Activated naive CD4-positive, alpha-beta T cell treated with anti-CD3 and anti-CD28 coated beads, Interleukin-2, amount 50 U/mL, for 24 hours (primary cell): ENCODE data around the gene IL17F.
"Not testable (repeated sequence)": the region's sequence is repeated elsewhere in the genome, so short reads cannot be mapped to it uniquely, and the experiment has no call there.

ENCODE experiments used
- H3K27ac Mint-ChIP-seq: one replicate; pipeline ENCODE4 v1.8.0; 2021; ENCODE audit warnings: mild to moderate bottlenecking, mixed read lengths
- H3K27me3 Mint-ChIP-seq: one replicate; pipeline ENCODE4 v1.8.0; 2021; ENCODE audit warnings: mixed read lengths
- H3K36me3 Mint-ChIP-seq: one replicate; pipeline ENCODE4 v1.8.0; 2021; ENCODE audit warnings: mixed read lengths
- H3K4me1 Mint-ChIP-seq: one replicate; pipeline ENCODE4 v1.8.0; 2021; ENCODE audit warnings: mixed read lengths
- H3K4me3 Mint-ChIP-seq: one replicate; pipeline ENCODE4 v1.8.0; 2021; ENCODE audit warnings: mild to moderate bottlenecking, mixed read lengths
- H3K9me3 Mint-ChIP-seq: one replicate; pipeline ENCODE4 v1.8.0; 2021; ENCODE audit warnings: mixed read lengths

IL17F gene

DNA sequence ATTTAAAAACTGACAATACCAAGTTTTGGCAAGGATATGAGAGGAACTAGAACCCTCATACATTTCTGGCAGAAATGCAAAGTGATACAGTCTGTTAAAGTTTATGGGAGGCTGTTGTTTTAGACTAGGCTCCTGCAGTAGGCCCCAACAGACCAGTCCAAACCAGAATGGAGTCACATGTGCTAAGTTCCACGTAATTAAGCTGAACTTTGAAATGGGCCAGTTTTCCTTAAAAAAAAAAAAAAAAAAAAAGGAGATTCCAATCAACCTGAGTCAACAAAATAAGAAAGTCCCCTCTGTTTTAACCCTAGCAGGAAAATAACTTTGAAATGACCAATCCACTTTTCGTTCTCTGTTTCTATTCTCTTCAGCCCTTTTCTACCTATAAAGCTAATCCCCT, 26.5 kb downstream of the IL17F start:
- no peaks in the 10 kb centered on the region for H3K9me3 Mint-ChIP-seq
- H3K4me3 Mint-ChIP-seq = no peak overlapping the region
- H3K27me3 Mint-ChIP-seq = no peaks in the 10 kb centered on the region
- no peaks in the 10 kb centered on the region for H3K36me3 Mint-ChIP-seq
- H3K27ac Mint-ChIP-seq = no peak overlapping the region
- H3K4me1 Mint-ChIP-seq = peaks cover 12% of the 10 kb centered on the region

DNA sequence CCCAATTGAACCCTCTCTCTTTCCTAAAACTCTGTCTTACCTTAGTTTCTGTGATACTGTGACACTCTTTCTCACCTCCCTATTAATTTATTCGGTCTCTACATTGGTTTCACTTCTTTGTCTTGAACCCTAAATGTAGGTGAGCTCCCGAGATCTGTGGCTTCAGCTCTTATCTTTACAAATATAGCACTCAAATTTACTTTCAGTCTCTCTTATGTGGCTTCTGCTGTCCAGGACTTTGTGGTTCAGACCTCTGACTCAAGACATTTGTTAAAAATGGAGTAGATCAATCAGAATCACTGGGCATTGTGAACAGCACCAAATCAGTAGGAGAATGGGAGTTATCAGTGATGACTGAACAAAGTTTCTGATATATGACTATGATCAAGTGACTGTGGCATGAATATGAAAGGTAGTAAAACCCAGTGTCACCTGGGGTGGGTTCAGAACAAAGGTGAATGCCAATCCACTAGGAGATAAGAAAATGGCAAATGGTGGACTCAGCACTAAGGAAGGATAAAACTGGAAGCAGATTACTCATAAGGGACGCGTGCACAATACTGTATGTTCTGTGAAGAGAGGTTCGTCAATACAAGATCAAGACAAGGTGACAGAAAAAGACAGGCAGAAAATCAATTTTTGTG, 27.2 kb downstream of the IL17F start:
- no peaks in the 10 kb centered on the region for H3K9me3 Mint-ChIP-seq
- H3K27ac Mint-ChIP-seq = no peak overlapping the region
- H3K4me3 Mint-ChIP-seq = no peak overlapping the region
- H3K27me3 Mint-ChIP-seq = no peaks in the 10 kb centered on the region
- H3K4me1 Mint-ChIP-seq = peaks cover 19% of the 10 kb centered on the region
- H3K36me3 Mint-ChIP-seq = no peaks in the 10 kb centered on the region

DNA sequence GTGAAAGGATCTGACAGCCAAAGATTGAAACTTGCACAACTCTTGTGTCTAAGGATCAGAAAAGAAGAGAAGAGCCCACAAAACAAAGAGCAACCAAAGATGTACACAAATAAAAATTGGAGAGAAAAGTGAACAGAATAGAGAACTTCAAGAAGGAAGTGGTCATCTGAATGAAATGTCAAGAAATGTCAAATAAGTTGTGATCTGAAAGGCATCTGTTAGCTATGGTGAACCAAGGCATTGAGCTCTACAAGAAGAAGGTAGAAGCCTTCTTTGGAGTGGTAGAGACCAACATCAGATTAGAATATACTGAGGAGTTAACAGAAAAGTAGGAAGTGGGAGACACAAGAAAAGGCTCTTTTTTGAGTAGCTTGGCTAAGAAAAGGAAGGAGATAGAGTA, 28.5 kb downstream of the IL17F start:
- Mint-ChIP-seq H3K27me3 (no peaks in the 10 kb centered on the region), H3K4me3 (no peak overlapping the region), H3K36me3 (no peaks in the 10 kb centered on the region), H3K9me3 (no peaks in the 10 kb centered on the region), H3K27ac (no peak overlapping the region), H3K4me1 (peaks cover 12% of the 10 kb centered on the region)

DNA sequence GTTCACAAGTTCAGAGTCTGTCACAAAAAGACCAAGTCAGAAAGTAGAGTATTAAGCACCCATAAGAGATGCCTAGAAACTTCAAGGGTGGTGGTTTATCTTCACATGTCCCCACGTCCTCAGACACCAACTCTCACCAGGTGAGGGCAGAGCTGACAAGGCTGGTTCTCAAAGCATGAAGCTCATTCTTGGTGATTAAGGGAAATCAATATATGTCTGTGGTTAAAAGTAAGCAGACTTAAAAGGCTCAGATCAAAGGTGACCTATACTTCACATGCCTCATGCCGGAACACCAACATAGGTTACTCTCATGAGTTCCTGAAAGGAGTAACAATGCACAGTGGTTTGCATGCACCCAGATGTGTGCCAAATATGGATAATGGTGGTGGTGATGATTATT, 31.2 kb downstream of the IL17F start:
- Mint-ChIP-seq H3K36me3 (no peaks in the 10 kb centered on the region), H3K9me3 (no peaks in the 10 kb centered on the region), H3K4me1 (peaks cover 12% of the 10 kb centered on the region), H3K27me3 (no peaks in the 10 kb centered on the region), H3K4me3 (no peak overlapping the region), H3K27ac (no peak overlapping the region)

DNA sequence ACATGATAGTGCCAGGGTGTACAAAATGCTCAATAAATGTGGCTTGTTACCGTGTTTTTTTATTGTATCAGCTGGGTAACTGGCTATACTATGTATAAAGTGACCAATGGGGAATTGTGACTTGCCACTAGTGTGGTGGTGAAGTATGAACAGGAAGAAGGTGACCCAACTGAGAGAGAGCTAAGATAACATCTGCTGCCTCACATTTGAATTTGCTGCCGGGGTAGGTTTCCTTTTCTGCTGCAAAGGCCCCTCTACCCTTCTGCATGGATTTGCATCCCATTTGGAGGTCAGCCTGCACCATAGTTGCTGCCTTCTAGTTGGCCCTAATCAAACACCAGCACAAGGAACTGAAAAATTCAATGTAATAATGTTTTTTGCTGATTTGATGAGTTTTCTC, 34.1 kb downstream of the IL17F start:
- Mint-ChIP-seq H3K27me3 (peaks cover 5% of the 10 kb centered on the region), H3K36me3 (no peaks in the 10 kb centered on the region), H3K9me3 (no peaks in the 10 kb centered on the region), H3K4me1 (peaks cover 12% of the 10 kb centered on the region), H3K27ac (no peak overlapping the region), H3K4me3 (no peak overlapping the region)

DNA sequence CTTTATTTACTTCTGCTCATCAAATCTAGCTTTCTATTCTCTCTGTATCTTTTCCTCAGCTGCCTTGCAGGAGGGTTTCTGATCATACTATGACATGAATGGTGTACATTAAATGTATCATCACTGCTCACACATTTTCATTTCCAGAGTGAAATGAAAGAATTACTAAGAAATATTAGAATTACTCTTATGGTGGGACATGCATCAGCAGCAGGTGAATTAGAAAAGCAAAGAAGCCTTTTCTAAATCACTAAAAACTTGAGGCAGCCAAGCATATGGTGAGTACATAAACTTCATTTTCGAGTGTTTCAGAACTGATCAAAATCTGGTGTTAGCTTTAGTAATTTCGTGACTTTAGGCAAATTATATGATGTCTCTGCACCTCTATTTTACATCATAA, 34.5 kb downstream of the IL17F start:
- Mint-ChIP-seq H3K4me1 (peaks cover 12% of the 10 kb centered on the region), H3K36me3 (no peaks in the 10 kb centered on the region), H3K9me3 (no peaks in the 10 kb centered on the region), H3K27me3 (peaks cover 5% of the 10 kb centered on the region), H3K4me3 (no peak overlapping the region), H3K27ac (no peak overlapping the region)

DNA sequence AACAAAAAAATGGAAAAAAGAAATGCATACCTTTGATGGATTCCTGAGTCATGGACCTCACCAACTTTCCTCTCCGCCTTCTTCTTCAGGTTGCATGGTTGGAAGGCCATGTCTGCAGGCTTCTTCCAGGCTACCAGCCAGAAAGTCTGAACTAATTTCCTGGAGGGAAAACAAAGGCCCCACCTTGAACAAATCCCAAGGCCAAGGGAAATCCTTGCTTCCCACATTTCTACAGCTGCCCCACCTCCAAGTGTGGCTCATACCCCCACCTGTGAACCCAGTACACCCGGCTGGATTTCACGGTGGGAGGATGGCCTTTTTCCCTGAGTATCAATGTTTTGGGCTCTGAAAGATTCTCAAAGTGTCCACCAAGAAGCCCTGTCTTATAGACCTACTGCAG, 35.7 kb downstream of the IL17F start:
- no peak overlapping the region for H3K4me3 Mint-ChIP-seq
- no peak overlapping the region for H3K27ac Mint-ChIP-seq
- no peaks in the 10 kb centered on the region for H3K36me3 Mint-ChIP-seq
- peaks cover 5% of the 10 kb centered on the region for H3K27me3 Mint-ChIP-seq
- no peaks in the 10 kb centered on the region for H3K9me3 Mint-ChIP-seq
- H3K4me1 Mint-ChIP-seq = peaks cover 12% of the 10 kb centered on the region

DNA sequence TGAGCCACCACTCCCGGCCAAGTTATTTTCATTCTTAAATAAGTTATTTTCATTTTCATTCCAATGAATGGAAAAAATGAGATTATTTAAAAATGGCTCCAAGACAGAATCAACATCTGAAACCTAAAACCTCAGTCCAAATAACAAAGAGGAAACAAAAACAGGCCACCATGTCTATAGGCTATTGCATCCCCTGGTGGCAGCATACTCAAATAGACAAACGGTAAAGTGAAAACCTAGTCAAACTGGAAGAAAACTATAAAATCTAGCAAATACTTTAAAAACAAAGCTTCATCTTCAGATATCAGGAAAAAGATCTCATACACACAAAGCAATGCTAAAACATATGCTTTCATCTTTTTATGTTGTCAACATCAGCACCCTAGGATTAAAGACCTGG, 37.2 kb downstream of the IL17F start:
- Mint-ChIP-seq H3K27me3 (peaks cover 8% of the 10 kb centered on the region), H3K4me3 (no peak overlapping the region), H3K36me3 (no peaks in the 10 kb centered on the region), H3K4me1 (no peaks in the 10 kb centered on the region), H3K9me3 (no peaks in the 10 kb centered on the region), H3K27ac (no peak overlapping the region)

DNA sequence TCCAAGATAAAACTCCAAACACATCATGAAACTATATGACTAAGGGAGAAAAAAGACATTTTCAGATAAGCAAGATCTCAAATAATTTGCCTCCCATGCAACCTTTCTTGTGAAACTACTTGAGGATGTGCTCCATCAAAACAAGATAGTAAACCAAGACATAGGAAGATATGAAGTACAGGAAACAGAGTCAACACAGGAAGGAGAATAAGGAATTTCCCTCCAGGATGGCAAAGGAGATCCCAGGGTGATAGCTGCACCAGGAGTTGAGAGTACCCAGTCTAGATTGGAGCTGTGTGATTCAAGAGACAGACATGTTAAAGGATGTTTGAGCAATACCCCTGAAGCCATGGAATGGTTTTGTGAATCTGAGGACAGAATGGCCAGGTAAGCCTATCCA, 42.8 kb downstream of the IL17F start:
- H3K27me3 Mint-ChIP-seq = peaks cover 6% of the 10 kb centered on the region
- H3K36me3 Mint-ChIP-seq = peaks cover 6% of the 10 kb centered on the region
- peaks cover 8% of the 10 kb centered on the region for H3K9me3 Mint-ChIP-seq
- H3K4me1 Mint-ChIP-seq = no peaks in the 10 kb centered on the region
- H3K4me3 Mint-ChIP-seq = no peak overlapping the region
- H3K27ac Mint-ChIP-seq = no peak overlapping the region

DNA sequence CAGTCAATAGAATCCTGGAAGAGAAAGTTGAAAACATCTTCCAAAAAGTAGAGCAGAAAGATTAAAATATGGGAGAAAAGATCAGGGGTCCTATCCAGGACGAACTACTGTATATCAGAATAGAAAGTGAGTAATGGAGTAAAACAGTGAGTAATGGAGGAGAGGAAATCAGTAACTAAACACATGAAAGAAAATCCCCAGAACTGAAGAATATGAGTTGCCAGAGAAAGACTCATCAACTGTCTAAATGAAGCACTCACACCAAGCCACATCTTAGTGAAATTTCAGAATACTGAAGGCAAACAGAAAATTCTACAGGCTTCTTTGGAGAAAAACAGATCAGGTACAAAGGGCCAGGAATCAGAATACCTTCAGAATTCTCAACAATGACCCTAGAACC, 43.3 kb downstream of the IL17F start:
- Mint-ChIP-seq H3K4me1 (no peaks in the 10 kb centered on the region), H3K9me3 (peaks cover 8% of the 10 kb centered on the region), H3K4me3 (no peak overlapping the region), H3K27ac (peak overlapping the region; percentile 15), H3K36me3 (peaks cover 6% of the 10 kb centered on the region), H3K27me3 (peaks cover 6% of the 10 kb centered on the region)

DNA sequence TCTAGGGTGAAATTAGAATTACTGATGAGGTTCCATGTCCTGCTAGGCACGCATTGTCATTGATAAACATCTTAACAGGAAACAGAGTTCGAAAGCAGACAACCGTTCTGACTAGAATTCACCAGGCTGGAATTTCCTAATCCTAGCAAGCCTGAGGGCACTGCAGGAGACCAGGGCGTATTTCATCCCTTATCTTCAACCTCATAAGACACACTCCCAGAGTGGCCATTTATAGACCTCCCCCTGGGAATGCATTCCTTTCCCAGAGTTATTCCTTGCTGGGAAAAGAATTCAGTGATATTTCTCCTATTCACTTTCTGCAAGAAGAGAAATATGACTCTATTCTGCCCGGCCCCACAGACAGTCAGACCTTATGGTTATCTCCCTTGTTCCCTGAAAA, 44.2 kb downstream of the IL17F start:
- H3K4me3 Mint-ChIP-seq, H3K36me3 Mint-ChIP-seq, H3K27ac Mint-ChIP-seq, H3K4me1 Mint-ChIP-seq, H3K9me3 Mint-ChIP-seq, H3K27me3 Mint-ChIP-seq: not testable (repeated sequence)

DNA sequence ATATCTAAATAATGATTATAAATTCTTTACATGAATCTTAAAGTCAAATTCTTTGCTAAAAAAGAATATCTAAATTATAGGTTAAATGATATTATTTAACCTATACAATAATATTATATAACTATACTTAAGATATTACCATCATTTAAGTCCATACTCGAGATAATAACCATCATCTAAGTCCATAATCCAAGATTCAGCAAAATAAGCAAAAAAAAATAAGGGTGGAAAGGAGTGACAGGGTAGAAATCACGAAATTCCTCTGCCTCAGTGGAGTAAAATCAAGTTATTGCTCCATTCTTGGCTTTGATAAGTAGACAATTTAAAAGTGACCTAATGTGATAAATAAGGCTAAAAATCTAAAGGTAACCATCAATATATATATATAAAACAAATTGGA, 48.4 kb downstream of the IL17F start:
- peaks cover 6% of the 10 kb centered on the region for H3K36me3 Mint-ChIP-seq
- H3K9me3 Mint-ChIP-seq = peaks cover 5% of the 10 kb centered on the region
- H3K4me1 Mint-ChIP-seq = no peaks in the 10 kb centered on the region
- H3K27ac Mint-ChIP-seq = no peak overlapping the region
- peaks cover 7% of the 10 kb centered on the region for H3K27me3 Mint-ChIP-seq
- no peak overlapping the region for H3K4me3 Mint-ChIP-seq

DNA sequence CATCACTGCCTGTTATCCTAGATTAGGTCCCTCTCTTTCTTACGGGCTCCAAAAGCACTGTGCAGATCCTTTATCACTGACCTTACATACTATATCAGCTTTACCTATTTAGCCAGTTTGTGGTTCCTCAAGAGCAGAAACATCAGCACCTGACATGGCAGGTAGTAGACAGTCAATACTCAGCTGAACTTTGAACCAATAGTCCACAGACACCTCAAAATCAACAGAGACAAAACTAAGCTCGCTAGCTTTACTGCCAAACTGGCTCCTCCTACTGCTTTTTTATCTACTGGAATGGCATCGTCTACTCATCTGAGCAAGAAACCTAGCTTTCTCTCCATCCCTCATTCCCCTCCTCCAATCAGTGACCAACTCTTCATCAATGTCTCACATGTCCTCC, 52.5 kb downstream of the IL17F start:
- no peaks in the 10 kb centered on the region for H3K36me3 Mint-ChIP-seq
- no peaks in the 10 kb centered on the region for H3K4me1 Mint-ChIP-seq
- H3K27me3 Mint-ChIP-seq = peaks cover 11% of the 10 kb centered on the region
- no peaks in the 10 kb centered on the region for H3K9me3 Mint-ChIP-seq
- H3K27ac Mint-ChIP-seq = no peak overlapping the region
- H3K4me3 Mint-ChIP-seq = no peak overlapping the region

DNA sequence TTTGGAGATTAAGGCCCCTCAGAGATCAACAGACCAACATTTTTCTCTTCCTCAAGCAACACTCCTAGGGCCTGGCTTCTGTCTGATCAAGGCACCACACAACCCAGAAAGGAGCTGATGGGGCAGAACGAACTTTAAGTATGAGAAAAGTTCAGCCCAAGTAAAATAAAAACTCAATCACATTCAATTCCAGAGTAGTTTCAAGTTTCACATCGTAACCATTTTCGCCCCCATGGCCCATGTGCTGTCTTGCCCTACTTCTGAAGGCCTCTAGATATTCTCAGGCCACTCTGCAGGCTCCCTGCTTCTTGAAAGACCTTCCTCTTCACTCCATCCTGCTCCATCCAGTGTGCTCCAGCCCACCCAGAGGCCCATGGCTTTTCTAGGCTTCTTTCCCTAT, 53.9 kb downstream of the IL17F start:
- H3K27me3 Mint-ChIP-seq = peaks cover 15% of the 10 kb centered on the region
- no peak overlapping the region for H3K27ac Mint-ChIP-seq
- H3K9me3 Mint-ChIP-seq = no peaks in the 10 kb centered on the region
- H3K4me1 Mint-ChIP-seq = no peaks in the 10 kb centered on the region
- no peaks in the 10 kb centered on the region for H3K36me3 Mint-ChIP-seq
- H3K4me3 Mint-ChIP-seq = no peak overlapping the region

DNA sequence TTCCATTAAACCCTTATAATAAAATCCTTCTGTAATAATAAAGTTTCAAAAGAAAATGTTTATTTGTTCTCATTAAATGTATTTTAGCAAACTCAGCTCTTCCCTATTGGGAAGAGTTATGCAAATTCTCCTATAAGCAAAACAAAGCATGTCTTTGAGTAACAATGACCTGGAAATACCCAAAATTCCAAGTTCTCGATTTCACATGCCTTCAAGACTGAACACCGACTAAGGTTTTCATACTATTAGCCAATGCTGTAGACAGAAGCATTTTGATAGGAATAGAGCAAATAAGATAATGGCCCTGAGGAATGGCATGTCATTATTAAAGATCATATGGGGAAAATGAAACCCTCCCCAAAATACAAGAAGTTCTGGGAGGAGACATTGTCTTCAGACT, 54.3 kb downstream of the IL17F start:
- H3K4me1 Mint-ChIP-seq = no peaks in the 10 kb centered on the region
- no peak overlapping the region for H3K27ac Mint-ChIP-seq
- H3K9me3 Mint-ChIP-seq = no peaks in the 10 kb centered on the region
- H3K36me3 Mint-ChIP-seq = no peaks in the 10 kb centered on the region
- no peak overlapping the region for H3K4me3 Mint-ChIP-seq
- H3K27me3 Mint-ChIP-seq = peaks cover 16% of the 10 kb centered on the region

DNA sequence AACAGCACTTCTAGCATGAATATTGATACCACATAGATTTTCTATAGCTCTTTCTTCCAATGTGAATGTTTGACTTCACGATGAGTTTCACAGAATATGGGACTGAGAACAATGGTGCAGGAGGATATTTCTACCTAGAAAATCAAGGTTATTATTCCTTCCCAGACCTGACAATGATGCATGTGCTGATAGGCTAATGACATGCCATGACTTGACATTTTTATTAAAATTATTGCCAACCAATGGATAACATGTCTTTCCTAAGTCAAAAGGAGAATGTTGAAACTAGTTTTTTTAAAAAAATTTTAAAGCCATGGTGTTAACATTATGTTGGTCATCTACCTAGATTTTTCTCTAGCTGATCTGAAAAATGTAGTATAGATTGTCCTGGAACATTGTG, 57.2 kb downstream of the IL17F start:
- H3K27me3 Mint-ChIP-seq = peaks cover 17% of the 10 kb centered on the region
- no peaks in the 10 kb centered on the region for H3K9me3 Mint-ChIP-seq
- H3K4me1 Mint-ChIP-seq = no peaks in the 10 kb centered on the region
- H3K27ac Mint-ChIP-seq = no peak overlapping the region
- H3K36me3 Mint-ChIP-seq = no peaks in the 10 kb centered on the region
- H3K4me3 Mint-ChIP-seq = no peak overlapping the region
